ENCODE data around the gene ELOVL2. TPM values are rescaled to one million over a fixed set of nuclear protein-coding genes. Genes with fewer than 3 reads are reported as not detected.

The ELOVL2 gene
- total RNA-seq, 1 experiment from 2014 or later, result 11.3 TPM

- no peak for DNase-seq (ENCODE audit: low read depth)
Measured at GRCh38 chr6:11056871-11057270, 12.8 kb upstream of the ELOVL2 start.

GRCh38 chr6:11055127-11055627 is 11.1 kb upstream of the ELOVL2 start:
- no peak for DNase-seq (ENCODE audit: low read depth)

- DNase-seq (ENCODE audit: low read depth), result no peak
Measured at GRCh38 chr6:11054722-11055121, 10.6 kb upstream of the ELOVL2 start.

GRCh38 chr6:11053307-11053706 is 9.2 kb upstream of the ELOVL2 start:
- DNase-seq (ENCODE audit: low read depth), result no peak

- peak; percentile 43 for DNase-seq (ENCODE audit: low read depth)
Measured at GRCh38 chr6:11050731-11051130, 6.6 kb upstream of the ELOVL2 start.

- no peak for DNase-seq (ENCODE audit: low read depth)
Measured at GRCh38 chr6:11044712-11045167, 635 bp upstream of the ELOVL2 start.

- peak; percentile 50 for DNase-seq (ENCODE audit: low read depth)
Measured at GRCh38 chr6:11043378-11043960, 636 bp downstream of the ELOVL2 start.

- DNase-seq (ENCODE audit: low read depth), result no peak
Measured at GRCh38 chr6:11042750-11043377, 1.2 kb downstream of the ELOVL2 start.

GRCh38 chr6:11042025-11042749 is 1.9 kb downstream of the ELOVL2 start:
- no peak for DNase-seq (ENCODE audit: low read depth)

GRCh38 chr6:11040134-11040533 is 4.0 kb downstream of the ELOVL2 start:
- DNase-seq (ENCODE audit: low read depth), result no peak

GRCh38 chr6:11039040-11039439 is 5.1 kb downstream of the ELOVL2 start:
- DNase-seq (ENCODE audit: low read depth), result no peak

GRCh38 chr6:11036977-11037430 is 7.1 kb downstream of the ELOVL2 start:
- no peak for DNase-seq (ENCODE audit: low read depth)

- no peak for DNase-seq (ENCODE audit: low read depth)
Measured at GRCh38 chr6:11036351-11036740, 7.8 kb downstream of the ELOVL2 start.

GRCh38 chr6:11035616-11036350 is 8.3 kb downstream of the ELOVL2 start:
- no peak for DNase-seq (ENCODE audit: low read depth)

- DNase-seq (ENCODE audit: low read depth), result peak; percentile 48
Measured at GRCh38 chr6:11033825-11034224, 10.3 kb downstream of the ELOVL2 start.

- no peak for DNase-seq (ENCODE audit: low read depth)
Measured at GRCh38 chr6:11030904-11031303, 13.2 kb downstream of the ELOVL2 start.

- no peak for DNase-seq (ENCODE audit: low read depth)
Measured at GRCh38 chr6:11028959-11029358, 15.1 kb downstream of the ELOVL2 start.

- DNase-seq (ENCODE audit: low read depth), result no peak
Measured at GRCh38 chr6:11027565-11028110, 16.5 kb downstream of the ELOVL2 start.

- DNase-seq (ENCODE audit: low read depth), result no peak
Measured at GRCh38 chr6:11025921-11026635, 18.0 kb downstream of the ELOVL2 start.

- DNase-seq (ENCODE audit: low read depth), result no peak
Measured at GRCh38 chr6:11025130-11025529, 19.0 kb downstream of the ELOVL2 start.

- no peak for DNase-seq (ENCODE audit: low read depth)
Measured at GRCh38 chr6:11023032-11023431, 21.1 kb downstream of the ELOVL2 start.
